B cell (primary cell): ENCODE results near the gene TRIM9.

Experiments
- CTCF ChIP-seq: fragments of 200-600 bp; IDR thresholded peaks from one replicate; pipeline ENCODE4 v1.8.0; 2022; ENCODE audit warnings: antibody characterized with exemption, mild to moderate bottlenecking
- EZH2 ChIP-seq: IDR thresholded peaks from 2 replicates; pipeline ENCODE4 v1.6.1; 2012; ENCODE audit warnings: borderline replicate concordance, low read depth, mild to moderate bottlenecking, moderate library complexity, low read length; ENCODE audit not compliant: insufficient read depth, poor library complexity, severe bottlenecking

- no peak for TF ChIP-seq CTCF
- TF ChIP-seq EZH2 = no peak
These were observed 109.6 kb downstream of the TRIM9 start for GRCh38 chr14:50985124-50985858.
